Activated CD4-positive, alpha-beta memory T cell treated with anti-CD3 and anti-CD28 coated beads for 36 hours (primary cell): Measurements from ENCODE around the gene MROH2A. TPM values are rescaled to one million over a fixed set of nuclear protein-coding genes. Genes with fewer than 3 reads are reported as not detected.

Experiments
- CTCF ChIA-PET: fragments of 350-600 bp; sonication (Branson Sonifier 250); formaldehyde crosslinking; loops from one replicate; lab custom pipeline; 2021; ENCODE audit warnings: antibody characterized with exemption, inconsistent platforms; lab: Charles Lee
- POLR2A ChIA-PET: fragments of 350-600 bp; sonication (Branson Sonifier 250); formaldehyde crosslinking; loops from one replicate; lab custom pipeline; 2021; ENCODE audit warnings: antibody characterized with exemption; lab: Charles Lee
- DNase-seq: peaks from one replicate; pipeline ENCODE4 v3.0.0-alpha.2; 2020
- H3K27ac Mint-ChIP-seq: one replicate; pipeline ENCODE4 v1.8.0; 2021; ENCODE audit warnings: mixed read lengths
- H3K27me3 Mint-ChIP-seq: one replicate; pipeline ENCODE4 v1.8.0; 2021; ENCODE audit warnings: mixed read lengths
- H3K36me3 Mint-ChIP-seq: one replicate; pipeline ENCODE4 v1.8.0; 2021; ENCODE audit warnings: mixed read lengths
- H3K4me1 Mint-ChIP-seq: one replicate; pipeline ENCODE4 v1.8.0; 2021; ENCODE audit warnings: low read depth, mixed read lengths
- H3K4me3 Mint-ChIP-seq: one replicate; pipeline ENCODE4 v1.8.0; 2021; ENCODE audit warnings: mild to moderate bottlenecking, mixed read lengths
- H3K9me3 Mint-ChIP-seq: one replicate; pipeline ENCODE4 v1.8.0; 2021; ENCODE audit warnings: mixed read lengths
- intact Hi-C: fragments of 100-400 bp; cut with micrococcal nuclease; formaldehyde crosslinking; loops from one replicate; pipeline ENCODE4 v1.15.1; 2023
- total RNA-seq, 2 experiments: library from RNA; stranded (reverse); gene quantifications; one replicate each; pipeline ENCODE4 v1.2.3, GENCODE V29; 2021

Gene MROH2A
- total RNA-seq, 2 experiments from 2014 or later = not detected

DNA sequence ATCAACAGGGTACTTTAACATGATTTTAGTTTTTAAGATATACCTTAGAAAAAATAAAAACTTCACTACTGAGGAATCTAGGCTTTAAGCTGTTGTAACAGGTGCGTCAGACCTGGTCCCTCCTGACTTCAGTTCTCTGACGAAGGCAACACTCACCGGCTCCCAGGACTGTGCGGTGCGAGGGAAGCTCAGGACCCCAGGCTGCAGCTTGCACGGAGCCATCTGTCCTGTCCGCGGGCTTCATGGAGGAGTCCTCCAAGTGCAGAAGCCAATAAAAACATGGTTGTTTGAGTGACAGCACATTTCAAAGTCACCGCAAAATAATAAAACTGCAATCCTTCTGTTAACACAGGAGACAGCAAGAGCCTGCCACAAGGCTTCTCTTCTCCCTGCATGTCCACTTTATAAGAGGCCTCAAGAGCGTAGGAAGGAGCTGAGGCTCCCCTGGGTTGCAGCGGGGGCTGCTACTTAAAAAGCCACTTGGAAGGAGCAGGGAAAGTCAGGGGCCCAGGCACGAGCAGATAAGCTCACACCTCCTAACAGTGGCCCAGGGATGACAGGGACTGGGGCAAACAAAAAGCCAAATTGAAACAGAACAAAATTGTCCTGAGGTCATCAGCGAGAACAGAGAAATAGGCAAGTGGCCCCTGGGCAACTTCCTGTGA lies 71.6 kb downstream of the MROH2A start:
- H3K27me3 Mint-ChIP-seq = peaks cover 1% of the 10 kb centered on the region
- H3K9me3 Mint-ChIP-seq = no peaks in the 10 kb centered on the region
- H3K36me3 Mint-ChIP-seq = peaks cover 88% of the 10 kb centered on the region
- ChIA-PET CTCF (interaction anchor here (2.2 kb wide), 1 partner anchor 8 kb away, joined by 10 read pairs; no protein-coding TSS in a partner anchor), POLR2A (no interaction called here)
- H3K4me3 Mint-ChIP-seq = no peak overlapping the region
- no peak for DNase-seq
- intact Hi-C loops = loop anchor here (10.0 kb wide), 3 partner anchors 285 to 585 kb away; partner anchors contain the start of gene USP40
- peaks cover 9% of the 10 kb centered on the region for H3K4me1 Mint-ChIP-seq
- H3K27ac Mint-ChIP-seq = no peak overlapping the region

GRCh38 chr2:233850745-233851144 lies 72.6 kb downstream of the MROH2A start:
- intact Hi-C loops = loop anchor here (10.0 kb wide), 3 partner anchors 286 to 586 kb away; partner anchors contain the start of gene USP40
- no peak overlapping the region for H3K27ac Mint-ChIP-seq
- H3K9me3 Mint-ChIP-seq = no peaks in the 10 kb centered on the region
- peaks cover 79% of the 10 kb centered on the region for H3K36me3 Mint-ChIP-seq
- no peak overlapping the region for H3K4me3 Mint-ChIP-seq
- ChIA-PET CTCF (no interaction called here), POLR2A (no interaction called here)
- H3K4me1 Mint-ChIP-seq = peaks cover 19% of the 10 kb centered on the region
- peaks cover 1% of the 10 kb centered on the region for H3K27me3 Mint-ChIP-seq
- no peak for DNase-seq

- no peak overlapping the region for H3K4me3 Mint-ChIP-seq
- intact Hi-C loops = loop anchor here (10.0 kb wide), 3 partner anchors 286 to 586 kb away; partner anchors contain the start of gene USP40
- DNase-seq = no peak
- H3K27me3 Mint-ChIP-seq = peaks cover 1% of the 10 kb centered on the region
- H3K9me3 Mint-ChIP-seq = no peaks in the 10 kb centered on the region
- H3K36me3 Mint-ChIP-seq = peaks cover 75% of the 10 kb centered on the region
- ChIA-PET POLR2A (no interaction called here), CTCF (no interaction called here)
- peaks cover 19% of the 10 kb centered on the region for H3K4me1 Mint-ChIP-seq
- no peak overlapping the region for H3K27ac Mint-ChIP-seq
Observed at GRCh38 chr2:233851169-233851568, 73.0 kb downstream of the MROH2A start.

- Mint-ChIP-seq H3K4me1 (peaks cover 19% of the 10 kb centered on the region), H3K27me3 (peaks cover 1% of the 10 kb centered on the region), H3K36me3 (peaks cover 67% of the 10 kb centered on the region), H3K9me3 (no peaks in the 10 kb centered on the region), H3K4me3 (peak overlapping the region; percentile 92), H3K27ac (no peak overlapping the region)
- DNase-seq = no peak
- POLR2A ChIA-PET = no interaction called here
- CTCF ChIA-PET = no interaction called here
- intact Hi-C loops = loop anchor here (10.0 kb wide), 3 partner anchors 287 to 587 kb away; partner anchors contain the start of gene USP40
Observed at GRCh38 chr2:233852056-233852455, 73.9 kb downstream of the MROH2A start.

GRCh38 chr2:233853353-233853752 lies 75.2 kb downstream of the MROH2A start:
- Mint-ChIP-seq H3K27ac (peak overlapping the region; percentile 94), H3K4me1 (peaks cover 19% of the 10 kb centered on the region), H3K9me3 (no peaks in the 10 kb centered on the region), H3K27me3 (peaks cover 1% of the 10 kb centered on the region), H3K4me3 (peak overlapping the region; percentile 92), H3K36me3 (peaks cover 57% of the 10 kb centered on the region)
- ChIA-PET POLR2A (no interaction called here), CTCF (no interaction called here)
- peak; percentile 42 for DNase-seq
- intact Hi-C loops = loop anchor here (10.0 kb wide), 3 partner anchors 289 to 589 kb away; partner anchors contain the start of gene USP40

GRCh38 chr2:233853883-233854240 lies 75.7 kb downstream of the MROH2A start:
- H3K4me1 Mint-ChIP-seq = peaks cover 19% of the 10 kb centered on the region
- H3K4me3 Mint-ChIP-seq = peak overlapping the region; percentile 92
- H3K27ac Mint-ChIP-seq = peak overlapping the region; percentile 94
- POLR2A ChIA-PET = no interaction called here
- peaks cover 52% of the 10 kb centered on the region for H3K36me3 Mint-ChIP-seq
- DNase-seq = peak; percentile 22
- intact Hi-C loops = loop anchor here (1.0 to 10.0 kb wide), 4 partner anchors 14 to 589 kb away; partner anchors contain the start of genes MSL3B and USP40
- no peaks in the 10 kb centered on the region for H3K9me3 Mint-ChIP-seq
- peaks cover 1% of the 10 kb centered on the region for H3K27me3 Mint-ChIP-seq
- CTCF ChIA-PET = interaction anchor here (0.7 kb wide), 1 partner anchor 439 kb away, joined by 3 read pairs; no protein-coding TSS in a partner anchor

GRCh38 chr2:233854241-233854981 lies 76.3 kb downstream of the MROH2A start, which contains the start of gene HJURP:
HJURP (minus strand) TSS chr2:233854535; CDS start chr2:233854500, 35 bp downstream.
- POLR2A ChIA-PET = interaction anchor here (1.4 kb wide), 1 partner anchor 9 kb away, joined by 5 read pairs; no protein-coding TSS in a partner anchor
- H3K27ac Mint-ChIP-seq = peak within 1 kb of the TSS; percentile 94
- intact Hi-C loops = loop anchor here (1.0 to 10.0 kb wide), 4 partner anchors 14 to 590 kb away; partner anchors contain the start of genes MSL3B and USP40
- peak within 1 kb of the TSS; percentile 92 for H3K4me3 Mint-ChIP-seq
- peaks cover 1% of the 10 kb centered on the region for H3K27me3 Mint-ChIP-seq
- DNase-seq = peak; percentile 97
- peaks cover 46% of the 10 kb centered on the region for H3K36me3 Mint-ChIP-seq
- CTCF ChIA-PET = interaction anchor here (0.7 kb wide), 1 partner anchor 439 kb away, joined by 3 read pairs; no protein-coding TSS in a partner anchor
- H3K9me3 Mint-ChIP-seq = no peaks in the 10 kb centered on the region
- peaks cover 19% of the 10 kb centered on the region for H3K4me1 Mint-ChIP-seq

DNA sequence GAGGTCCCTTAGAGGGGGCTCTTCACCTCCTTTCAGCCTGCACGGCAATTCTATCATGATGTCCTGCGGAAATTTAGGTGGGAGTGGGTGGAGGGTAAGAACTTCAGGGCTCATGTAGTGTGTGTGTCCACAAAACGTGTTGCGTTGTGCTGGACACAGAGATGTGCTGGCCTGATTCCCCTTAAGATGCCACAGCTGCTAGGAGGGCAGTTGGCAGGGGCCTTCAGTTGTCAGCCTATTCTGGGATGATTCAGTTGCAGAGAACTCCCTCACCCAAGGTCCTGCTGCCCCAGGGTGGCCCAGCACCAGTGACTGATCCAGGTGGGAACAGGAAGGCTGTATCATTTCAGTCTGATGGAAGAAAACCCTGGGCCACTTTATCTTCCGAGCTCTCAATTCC lies 77.2 kb downstream of the MROH2A start:
- intact Hi-C loops = loop anchor here (10.0 kb wide), 3 partner anchors 291 to 591 kb away; partner anchors contain the start of gene USP40
- DNase-seq = no peak
- POLR2A ChIA-PET = interaction anchor here (1.4 kb wide), 1 partner anchor 8 kb away, joined by 5 read pairs; no protein-coding TSS in a partner anchor
- peaks cover 19% of the 10 kb centered on the region for H3K4me1 Mint-ChIP-seq
- no peak overlapping the region for H3K27ac Mint-ChIP-seq
- H3K4me3 Mint-ChIP-seq = peak overlapping the region; percentile 4
- H3K27me3 Mint-ChIP-seq = peaks cover 1% of the 10 kb centered on the region
- CTCF ChIA-PET = no interaction called here
- H3K9me3 Mint-ChIP-seq = no peaks in the 10 kb centered on the region
- H3K36me3 Mint-ChIP-seq = peaks cover 37% of the 10 kb centered on the region

GRCh38 chr2:233856184-233856583 lies 78.1 kb downstream of the MROH2A start:
- Mint-ChIP-seq H3K27me3 (peaks cover 1% of the 10 kb centered on the region), H3K9me3 (no peaks in the 10 kb centered on the region), H3K4me3 (no peak overlapping the region), H3K27ac (no peak overlapping the region), H3K36me3 (peaks cover 30% of the 10 kb centered on the region), H3K4me1 (peaks cover 19% of the 10 kb centered on the region)
- CTCF ChIA-PET = interaction anchor here (1.1 to 3.2 kb wide), 5 partner anchors 11 to 60 kb away, joined by 4 to 26 read pairs (median 6); no protein-coding TSS in a partner anchor
- POLR2A ChIA-PET = no interaction called here
- DNase-seq = no peak
- intact Hi-C loops = loop anchor here (10.0 kb wide), 3 partner anchors 291 to 591 kb away; partner anchors contain the start of gene USP40

GRCh38 chr2:233857511-233858141 lies 79.5 kb downstream of the MROH2A start:
- peak; percentile 72 for DNase-seq
- ChIA-PET CTCF (interaction anchor here (0.7 to 3.2 kb wide), 9 partner anchors 9 to 293 kb away, joined by 3 to 26 read pairs (median 5); no protein-coding TSS in a partner anchor), POLR2A (no interaction called here)
- Mint-ChIP-seq H3K9me3 (no peaks in the 10 kb centered on the region), H3K36me3 (peaks cover 17% of the 10 kb centered on the region), H3K27ac (no peak overlapping the region), H3K27me3 (peaks cover 1% of the 10 kb centered on the region), H3K4me3 (no peak overlapping the region), H3K4me1 (peaks cover 14% of the 10 kb centered on the region)
- intact Hi-C loops = loop anchor here (10.0 kb wide), 3 partner anchors 293 to 593 kb away; partner anchors contain the start of gene USP40

- DNase-seq = no peak
- no peak overlapping the region for H3K4me3 Mint-ChIP-seq
- peaks cover 1% of the 10 kb centered on the region for H3K27me3 Mint-ChIP-seq
- POLR2A ChIA-PET = no interaction called here
- intact Hi-C loops = loop anchor here (10.0 kb wide), 3 partner anchors 294 to 594 kb away; partner anchors contain the start of gene USP40
- no peaks in the 10 kb centered on the region for H3K9me3 Mint-ChIP-seq
- H3K36me3 Mint-ChIP-seq = peaks cover 10% of the 10 kb centered on the region
- H3K4me1 Mint-ChIP-seq = peaks cover 13% of the 10 kb centered on the region
- no peak overlapping the region for H3K27ac Mint-ChIP-seq
- CTCF ChIA-PET = interaction anchor here (0.7 to 3.2 kb wide), 6 partner anchors 8 to 187 kb away, joined by 3 to 26 read pairs (median 8); no protein-coding TSS in a partner anchor
Observed at GRCh38 chr2:233858331-233858730, 80.2 kb downstream of the MROH2A start.
